Trophoblast cell (in vitro differentiated cells and primary cell): ENCODE data around the gene SLC25A1.

Experiments
- DNase-seq, 2 donors: peaks; one replicate each; pipeline ENCODE4 v3.0.0-alpha.2; 2016
- H2AFZ ChIP-seq: 2 replicates; pipeline ENCODE4 v1.6.1; 2013; ENCODE audit warnings: low read length, moderate library complexity, mild to moderate bottlenecking; ENCODE audit not compliant: insufficient read depth, poor library complexity
- H2AK5ac ChIP-seq: 2 replicates; pipeline ENCODE4 v1.6.1; 2013; ENCODE audit warnings: mild to moderate bottlenecking, low read length
- H2BK120ac ChIP-seq: 2 replicates; pipeline ENCODE4 v1.6.1; 2013; ENCODE audit warnings: low read length, mild to moderate bottlenecking, moderate library complexity; ENCODE audit not compliant: insufficient read depth, poor library complexity
- H2BK12ac ChIP-seq: 2 replicates; pipeline ENCODE4 v1.6.1; 2013; ENCODE audit warnings: mild to moderate bottlenecking, low read length, moderate library complexity
- H2BK5ac ChIP-seq: 2 replicates; pipeline ENCODE4 v1.6.1; 2013; ENCODE audit warnings: low read length, low read depth, moderate library complexity, mild to moderate bottlenecking; ENCODE audit not compliant: poor library complexity
- H3K14ac ChIP-seq: 2 replicates; pipeline ENCODE4 v1.6.1; 2013; ENCODE audit warnings: mild to moderate bottlenecking, low read length
- H3K18ac ChIP-seq: 2 replicates; pipeline ENCODE4 v1.6.1; 2013; ENCODE audit warnings: mild to moderate bottlenecking, low read length
- H3K23ac ChIP-seq: 2 replicates; pipeline ENCODE4 v1.6.1; 2013; ENCODE audit warnings: low read length
- H3K27ac ChIP-seq: 2 replicates; pipeline ENCODE4 v1.5.1; 2013; ENCODE audit warnings: low read depth, mild to moderate bottlenecking, inconsistent platforms, low read length, moderate library complexity
- H3K27me3 ChIP-seq: 2 replicates; pipeline ENCODE4 v1.6.1; 2013; ENCODE audit warnings: inconsistent platforms, mild to moderate bottlenecking, low read length, moderate library complexity; ENCODE audit not compliant: insufficient read depth
- H3K36me3 ChIP-seq, 2 experiments: 1 replicate in 1 of 2; 2 replicates in 1 of 2; pipeline ENCODE4 v1.6.1; 2013; ENCODE audit warnings: low read length in 2 of 2, mild to moderate bottlenecking in 2 of 2, moderate library complexity in 1 of 2; ENCODE audit not compliant: insufficient read depth in 2 of 2, control insufficient read depth in 1 of 2
- H3K4ac ChIP-seq: 2 replicates; pipeline ENCODE4 v1.6.1; 2013; ENCODE audit warnings: low read depth, mild to moderate bottlenecking, low read length, moderate library complexity
- H3K4me1 ChIP-seq, 2 experiments: 1 replicate in 1 of 2; 2 replicates in 1 of 2; pipeline ENCODE4 v1.6.1; 2013; ENCODE audit warnings: low read length in 2 of 2, mild to moderate bottlenecking in 2 of 2, moderate library complexity in 1 of 2; ENCODE audit not compliant: insufficient read depth in 2 of 2, control insufficient read depth in 1 of 2
- H3K4me2 ChIP-seq: 2 replicates; pipeline ENCODE4 v1.6.1; 2013; ENCODE audit warnings: inconsistent platforms, mild to moderate bottlenecking, low read length, moderate library complexity
- H3K4me3 ChIP-seq: 2 replicates; pipeline ENCODE4 v1.5.1; 2013; ENCODE audit warnings: mild to moderate bottlenecking, low read depth, low read length, inconsistent platforms
- H3K79me1 ChIP-seq: one replicate; pipeline ENCODE4 v1.6.1; 2013; ENCODE audit warnings: low read length
- H3K79me2 ChIP-seq: 2 replicates; pipeline ENCODE4 v1.6.1; 2013; ENCODE audit warnings: low read length, mild to moderate bottlenecking; ENCODE audit not compliant: control insufficient read depth, insufficient read depth, poor library complexity
- H3K9ac ChIP-seq: 2 replicates; pipeline ENCODE4 v1.6.1; 2013; ENCODE audit warnings: mild to moderate bottlenecking, low read length
- H3K9me3 ChIP-seq: 2 replicates; pipeline ENCODE4 v1.6.1; 2013; ENCODE audit warnings: low read depth, mild to moderate bottlenecking, control low read depth, inconsistent platforms, low read length; ENCODE audit not compliant: insufficient read depth
- H4K12ac ChIP-seq: 2 replicates; pipeline ENCODE4 v1.6.1; 2013; ENCODE audit warnings: low read depth, mild to moderate bottlenecking, low read length, moderate library complexity
- H4K8ac ChIP-seq: 2 replicates; pipeline ENCODE4 v1.6.1; 2013; ENCODE audit warnings: low read depth, mild to moderate bottlenecking, low read length, moderate library complexity
- H4K91ac ChIP-seq: one replicate; pipeline ENCODE4 v1.6.1; 2013; ENCODE audit warnings: low read depth, mild to moderate bottlenecking, low read length, moderate library complexity
- WGBS: extraction: QIAGEN DNeasy Blood & Tissue Kit; methylation state at CpG from one replicate; pipeline ENCODE4 v1.1.7; 2013; ENCODE audit warnings: missing lambda C conversion rate; ENCODE audit not compliant: insufficient read length, insufficient coverage; ENCODE audit errors: extremely low coverage; 5-methylcytosine and 5-hydroxymethylcytosine counted together

The SLC25A1 gene

DNA sequence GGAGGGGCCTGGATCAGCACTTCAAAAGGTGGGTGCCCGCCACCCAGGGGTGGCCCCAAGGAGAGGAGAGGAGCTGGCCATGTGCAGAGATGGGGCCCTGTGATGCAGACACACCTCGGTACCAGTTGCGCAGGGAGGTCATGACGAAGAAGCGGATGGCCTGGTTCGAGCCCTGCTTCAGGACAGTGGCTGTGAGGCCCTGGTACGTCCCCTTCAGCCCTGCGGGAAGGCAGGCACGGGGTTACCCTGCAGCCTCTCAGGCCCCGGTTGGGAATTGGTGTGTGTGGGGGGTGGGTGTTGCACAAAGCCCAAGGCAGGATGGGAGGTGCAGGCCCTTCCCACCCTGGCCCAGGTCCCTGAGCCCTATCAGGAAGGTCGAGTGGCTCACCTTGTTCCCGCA lies 1.8 kb downstream of the SLC25A1 start:
- H3K27me3 ChIP-seq: no peaks in the 10 kb centered on the region
- peak overlapping the region; percentile 89 for H3K4me2 ChIP-seq
- no peak overlapping the region for H2BK12ac ChIP-seq
- H3K4ac ChIP-seq: peak overlapping the region; percentile 16
- no peak overlapping the region for H3K27ac ChIP-seq
- peaks cover 43 to 56% of the 10 kb centered on the region in 2 experiments for H3K4me1 ChIP-seq
- no peak for DNase-seq
- H2BK5ac ChIP-seq: no peak overlapping the region
- WGBS: no CpG with 5 or more reads among the region's 12 CpGs
- peak overlapping the region; percentile 27 for H3K4me3 ChIP-seq
- H3K23ac ChIP-seq: no peak overlapping the region
- no peak overlapping the region for H2BK120ac ChIP-seq
- H3K9ac ChIP-seq: peak overlapping the region; percentile 52
- no peak overlapping the region for H2AK5ac ChIP-seq
- H4K91ac ChIP-seq: no peak overlapping the region
- H4K12ac ChIP-seq: no peak overlapping the region
- no peak overlapping the region for H2AFZ ChIP-seq
- H3K36me3 ChIP-seq: peaks cover 22 to 27% of the 10 kb centered on the region in 2 experiments
- H4K8ac ChIP-seq: no peak overlapping the region
- H3K18ac ChIP-seq: peak overlapping the region; percentile 4
- H3K79me2 ChIP-seq: peaks cover 21% of the 10 kb centered on the region
- H3K79me1 ChIP-seq: peaks cover 16% of the 10 kb centered on the region
- peaks cover 1% of the 10 kb centered on the region for H3K9me3 ChIP-seq
- H3K14ac ChIP-seq: no peak overlapping the region

- Histone ChIP-seq H4K91ac (no peak overlapping the region), H2AFZ (no peak overlapping the region), H3K36me3 (peaks cover 22 to 27% of the 10 kb centered on the region in 2 experiments), H4K12ac (no peak overlapping the region), H3K23ac (no peak overlapping the region), H3K4ac (no peak overlapping the region), H2BK120ac (no peak overlapping the region), H2BK12ac (no peak overlapping the region), H2AK5ac (no peak overlapping the region), H3K9me3 (peaks cover 1% of the 10 kb centered on the region), H4K8ac (no peak overlapping the region), H2BK5ac (no peak overlapping the region), H3K9ac (no peak overlapping the region), H3K4me3 (no peak overlapping the region), H3K27me3 (no peaks in the 10 kb centered on the region), H3K4me1 (peaks cover 43 to 56% of the 10 kb centered on the region in 2 experiments), H3K27ac (no peak overlapping the region), H3K79me2 (peaks cover 25% of the 10 kb centered on the region), H3K14ac (no peak overlapping the region), H3K4me2 (no peak overlapping the region), H3K79me1 (peaks cover 19% of the 10 kb centered on the region), H3K18ac (no peak overlapping the region)
- WGBS: no CpG with 5 or more reads among the region's 12 CpGs
- no peak for DNase-seq
These were observed 2.3 kb downstream of the SLC25A1 start for GRCh38 chr22:19176175-19176643.

DNA sequence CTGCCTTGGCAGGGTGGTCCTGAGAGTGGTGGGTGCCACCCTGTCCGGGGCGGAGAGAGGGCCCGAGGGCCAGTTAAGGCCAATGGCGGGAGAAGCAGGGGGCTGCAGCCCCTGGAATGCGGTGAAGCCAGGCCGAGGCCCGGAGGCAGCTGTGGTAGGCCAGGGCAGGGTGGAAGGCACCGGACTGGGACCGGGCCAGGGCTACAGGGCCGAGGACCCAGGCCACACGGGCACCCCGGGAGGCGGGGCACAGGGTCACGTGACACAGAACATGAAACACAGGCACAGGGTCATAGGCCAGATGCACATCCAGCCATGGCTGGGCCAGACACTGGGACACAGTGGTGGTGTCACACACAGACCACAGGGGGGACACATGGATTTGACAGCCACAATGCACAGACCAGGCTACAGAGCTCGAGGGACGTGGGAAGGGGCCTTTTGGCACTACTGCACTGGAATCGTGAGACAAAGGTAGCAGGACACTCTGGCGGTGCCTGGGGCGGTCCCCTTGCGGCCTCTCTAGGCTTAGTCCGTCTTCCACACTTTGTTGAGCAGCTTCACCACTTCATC lies 2.8 kb downstream of the SLC25A1 start:
- H3K27ac ChIP-seq: no peak overlapping the region
- peaks cover 1% of the 10 kb centered on the region for H3K9me3 ChIP-seq
- no peak overlapping the region for H3K23ac ChIP-seq
- no peak overlapping the region for H3K14ac ChIP-seq
- H4K8ac ChIP-seq: no peak overlapping the region
- H2BK12ac ChIP-seq: no peak overlapping the region
- no peak overlapping the region for H4K91ac ChIP-seq
- no CpG with 5 or more reads among the region's 21 CpGs for WGBS
- no peak overlapping the region for H2BK5ac ChIP-seq
- H2BK120ac ChIP-seq: no peak overlapping the region
- peaks cover 22 to 27% of the 10 kb centered on the region in 2 experiments for H3K36me3 ChIP-seq
- no peaks in the 10 kb centered on the region for H3K27me3 ChIP-seq
- no peak overlapping the region for H3K18ac ChIP-seq
- no peak overlapping the region for H3K9ac ChIP-seq
- DNase-seq: no peak
- peaks cover 25% of the 10 kb centered on the region for H3K79me2 ChIP-seq
- H3K4ac ChIP-seq: no peak overlapping the region
- no peak overlapping the region for H4K12ac ChIP-seq
- H3K4me3 ChIP-seq: no peak overlapping the region
- H3K4me2 ChIP-seq: no peak overlapping the region
- H2AK5ac ChIP-seq: no peak overlapping the region
- H3K4me1 ChIP-seq: peaks cover 46 to 60% of the 10 kb centered on the region in 2 experiments
- H3K79me1 ChIP-seq: peaks cover 24% of the 10 kb centered on the region
- H2AFZ ChIP-seq: no peak overlapping the region

DNA sequence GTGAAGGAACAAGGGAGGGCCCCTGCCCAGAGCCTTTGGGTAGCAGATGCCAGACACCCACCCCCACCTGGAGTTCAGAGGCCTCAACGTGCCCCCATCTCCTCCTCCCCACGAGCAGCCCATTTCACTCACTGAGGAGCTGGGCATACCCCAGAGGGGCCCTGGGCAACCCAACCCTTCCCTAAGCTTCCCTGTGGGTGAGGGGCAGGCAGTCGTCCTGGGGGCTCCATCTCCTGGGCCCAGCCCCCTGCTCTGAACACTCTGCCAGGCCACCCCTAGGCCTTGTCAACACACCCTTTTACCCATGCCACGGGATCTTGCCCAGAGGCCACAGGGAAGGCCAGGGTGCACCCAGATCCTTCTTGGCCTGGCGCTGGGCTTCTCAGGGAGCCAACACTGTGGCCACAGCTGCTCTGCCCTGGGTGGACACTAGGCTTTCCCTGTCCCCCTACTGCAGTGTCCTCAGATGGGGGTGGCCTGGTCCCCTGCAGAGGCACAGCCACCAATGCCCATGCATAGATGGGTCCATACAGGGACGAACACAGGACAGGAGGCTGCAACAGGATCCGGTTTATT lies 3.4 kb downstream of the SLC25A1 start:
- WGBS: no CpG with 5 or more reads among the region's 7 CpGs
- H2BK120ac ChIP-seq: no peak overlapping the region
- no peak overlapping the region for H2BK5ac ChIP-seq

More for the DNA sequence above, 3.4 kb downstream of the SLC25A1 start:
- Histone ChIP-seq H3K23ac (no peak overlapping the region), H4K12ac (no peak overlapping the region), H4K8ac (no peak overlapping the region), H2BK12ac (no peak overlapping the region), H3K27me3 (peaks cover 4% of the 10 kb centered on the region), H3K4me2 (no peak overlapping the region), H3K9ac (no peak overlapping the region), H3K4ac (peak overlapping the region; percentile 17), H3K36me3 (peaks cover 22 to 27% of the 10 kb centered on the region in 2 experiments), H3K9me3 (peaks cover 1% of the 10 kb centered on the region), H3K79me2 (peaks cover 25% of the 10 kb centered on the region), H3K4me1 (peaks cover 49 to 63% of the 10 kb centered on the region in 2 experiments), H4K91ac (no peak overlapping the region), H2AFZ (no peak overlapping the region), H3K79me1 (peaks cover 24% of the 10 kb centered on the region), H3K14ac (peak overlapping the region; percentile 13), H3K4me3 (no peak overlapping the region), H2AK5ac (no peak overlapping the region), H3K27ac (peak overlapping the region; percentile 40), H3K18ac (no peak overlapping the region)
- no peak for DNase-seq
